ENCODE results near the gene PLK4.

DNA sequence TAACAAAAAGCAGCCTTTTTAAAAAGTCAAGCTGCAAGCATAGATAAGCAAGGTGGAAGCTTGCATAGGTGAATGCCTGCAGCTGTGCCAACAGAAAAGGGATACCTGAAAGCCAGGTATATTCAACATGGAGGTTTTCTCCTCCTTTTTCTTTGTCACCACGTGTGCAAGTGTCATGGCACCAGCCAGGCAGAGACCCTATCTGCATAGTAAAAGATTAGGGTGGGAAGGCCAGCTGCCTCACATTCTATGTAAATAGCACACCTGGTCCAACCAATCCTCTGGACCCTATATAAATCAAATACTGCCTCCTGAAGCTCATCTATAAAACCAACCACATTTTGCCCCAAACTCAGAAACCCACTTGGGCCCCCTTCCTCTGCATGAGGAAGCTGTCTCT lies 28.0 kb upstream of the PLK4 start:
- no peak for TF ChIP-seq CTCF (IDR thresholded peaks at IDR 0.05; ENCODE audit: insufficient read depth, low read length, poor library complexity, severe bottlenecking)
- TF ChIP-seq EZH2phosphoT487 (conservative IDR thresholded peaks at IDR 0.05; ENCODE audit: low read length) = no peak

Data from SU-DHL-6 (cell line).